GM18519 (cell line): ENCODE data around the gene MCCD1.

Experiments
- ATAC-seq: cut with Tn5 transposase; IDR thresholded peaks from one replicate; pipeline ENCODE4 v1.9.1; 2021; ENCODE audit warnings: mild to moderate bottlenecking, moderate library complexity; ENCODE audit not compliant: unreplicated experiment, low FRiP score

Gene MCCD1

GRCh38 chr6:31567531-31568370 lies 39.0 kb downstream of the MCCD1 start:
- ATAC-seq = no peak

- ATAC-seq = peak; percentile 48
These were observed 39.8 kb downstream of the MCCD1 start for GRCh38 chr6:31568537-31568961.

- no peak for ATAC-seq
These were observed 41.2 kb downstream of the MCCD1 start for GRCh38 chr6:31569861-31570536.

- no peak for ATAC-seq
These were observed 43.5 kb downstream of the MCCD1 start, which contains the start of gene LTA for GRCh38 chr6:31572041-31572911. Gene LTA (plus strand): TSS chr6:31572289. CDS start chr6:31572743, 454 bp downstream.

- ATAC-seq = no peak
These were observed 44.7 kb downstream of the MCCD1 start for GRCh38 chr6:31573239-31574105.

- no peak for ATAC-seq
These were observed 45.6 kb downstream of the MCCD1 start for GRCh38 chr6:31574106-31575061.

GRCh38 chr6:31575335-31575901 lies 46.7 kb downstream of the MCCD1 start, which contains the start of gene TNF:
Gene TNF (plus strand): TSS chr6:31575565. CDS start chr6:31575742, 177 bp downstream.
- no peak for ATAC-seq

GRCh38 chr6:31575952-31576685 lies 47.4 kb downstream of the MCCD1 start:
- ATAC-seq = no peak

- no peak for ATAC-seq
These were observed 48.3 kb downstream of the MCCD1 start for GRCh38 chr6:31576897-31577578.

- no peak for ATAC-seq
These were observed 48.8 kb downstream of the MCCD1 start for GRCh38 chr6:31577579-31577966.

- ATAC-seq = no peak
These were observed 49.7 kb downstream of the MCCD1 start for GRCh38 chr6:31578184-31579118.

- ATAC-seq = no peak
These were observed 50.4 kb downstream of the MCCD1 start for GRCh38 chr6:31579119-31579505.
